ENCODE data around the gene GRID1.

GRID1 gene

DNA sequence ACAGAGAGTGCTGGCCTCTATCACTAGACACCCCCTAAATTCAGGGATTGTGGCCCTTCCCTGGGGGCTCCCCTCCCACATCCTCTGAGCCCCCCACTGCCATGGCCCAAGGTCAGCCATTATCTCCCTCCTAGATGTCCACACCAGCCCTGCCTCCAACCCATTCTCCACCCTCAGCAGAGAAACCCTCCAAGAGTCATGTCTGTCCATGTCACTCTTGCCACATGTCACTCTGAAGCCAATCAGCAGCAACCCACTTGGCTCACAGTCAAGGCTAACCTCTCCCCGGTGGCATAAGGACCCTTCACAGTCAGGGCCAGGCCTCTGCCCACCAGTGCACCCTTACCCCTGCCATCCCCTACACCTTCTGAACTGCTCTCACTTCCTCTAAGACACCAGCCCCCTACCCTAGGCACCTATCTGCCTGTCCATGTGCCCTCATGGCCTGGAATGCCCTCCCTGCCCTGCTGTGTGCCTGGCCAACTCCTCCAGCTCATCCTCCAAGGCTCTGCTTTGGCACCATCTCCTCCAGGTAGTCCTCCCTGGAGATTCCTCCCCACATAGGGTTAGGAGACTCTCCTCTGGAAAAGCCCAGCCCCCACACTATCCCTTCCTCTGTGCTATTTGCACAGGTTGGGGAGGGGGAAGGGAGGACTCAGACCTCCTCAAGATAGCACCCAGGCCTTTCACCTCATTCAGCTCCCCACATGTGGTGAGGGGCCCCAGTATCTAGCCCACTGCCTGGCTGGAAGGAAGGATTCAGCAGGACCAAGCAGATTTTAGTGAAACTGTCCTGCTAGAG, 83.7 kb downstream of the GRID1 start:
- no peak for TF ChIP-seq JUND (IDR thresholded peaks at IDR 0.05; ENCODE audit: low read depth)
- in situ Hi-C loops (cut with HindIII; ENCODE audit: low pct_unique_long_range_greater_than_20kb, low sequenced_read_pairs), result no loop called here
- DNase-seq (ENCODE audit: low read depth in 1 of 2, low spot score in 1 of 2), result no peak

DNA sequence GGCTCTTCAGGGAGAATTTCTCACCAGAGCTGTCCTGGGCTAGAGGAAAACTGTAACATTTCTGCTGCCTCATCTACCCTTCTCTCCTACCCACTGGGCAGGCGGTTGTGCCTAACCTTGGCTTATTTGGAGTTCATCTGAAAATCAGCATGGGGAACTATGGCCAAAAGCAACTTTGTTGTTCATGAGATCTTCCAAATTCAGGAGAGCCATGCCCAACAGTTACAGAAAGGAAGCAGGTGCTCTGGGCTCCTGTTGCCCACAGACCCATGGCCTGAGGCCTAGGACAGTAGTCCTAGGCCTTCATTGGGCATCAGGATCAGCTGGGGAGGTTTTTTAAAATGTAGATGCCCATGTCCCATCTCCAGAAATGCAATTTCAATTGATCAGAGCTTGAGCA, 85.2 kb downstream of the GRID1 start:
- no peak for TF ChIP-seq JUND (IDR thresholded peaks at IDR 0.05; ENCODE audit: low read depth)
- in situ Hi-C loops (cut with HindIII; ENCODE audit: low pct_unique_long_range_greater_than_20kb, low sequenced_read_pairs), result no loop called here
- no peak for DNase-seq (ENCODE audit: low read depth in 1 of 2, low spot score in 1 of 2)

DNA sequence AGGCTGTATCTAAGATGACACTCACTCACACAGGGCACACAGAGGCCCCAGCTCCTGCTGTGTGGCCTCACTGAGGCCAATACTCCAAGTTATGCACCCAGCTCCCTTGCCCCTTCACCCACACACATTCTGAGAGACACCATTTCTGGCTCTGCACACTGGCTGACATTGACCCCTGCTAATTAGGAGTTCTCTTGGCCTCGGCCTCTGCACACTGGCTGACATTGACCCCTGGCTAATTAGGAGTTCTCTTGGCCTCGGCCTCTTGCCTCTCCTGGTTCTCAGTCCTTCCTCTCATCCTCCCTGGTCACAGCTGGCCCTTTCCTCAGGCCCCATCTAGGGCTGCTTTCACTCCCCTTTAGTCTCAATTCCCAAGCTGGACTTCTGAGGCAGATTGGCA, 97.3 kb downstream of the GRID1 start:
- no peak for TF ChIP-seq JUND (IDR thresholded peaks at IDR 0.05; ENCODE audit: low read depth)
- no peak for DNase-seq (ENCODE audit: low read depth in 1 of 2, low spot score in 1 of 2)
- in situ Hi-C loops (cut with HindIII; ENCODE audit: low pct_unique_long_range_greater_than_20kb, low sequenced_read_pairs), result no loop called here

DNA sequence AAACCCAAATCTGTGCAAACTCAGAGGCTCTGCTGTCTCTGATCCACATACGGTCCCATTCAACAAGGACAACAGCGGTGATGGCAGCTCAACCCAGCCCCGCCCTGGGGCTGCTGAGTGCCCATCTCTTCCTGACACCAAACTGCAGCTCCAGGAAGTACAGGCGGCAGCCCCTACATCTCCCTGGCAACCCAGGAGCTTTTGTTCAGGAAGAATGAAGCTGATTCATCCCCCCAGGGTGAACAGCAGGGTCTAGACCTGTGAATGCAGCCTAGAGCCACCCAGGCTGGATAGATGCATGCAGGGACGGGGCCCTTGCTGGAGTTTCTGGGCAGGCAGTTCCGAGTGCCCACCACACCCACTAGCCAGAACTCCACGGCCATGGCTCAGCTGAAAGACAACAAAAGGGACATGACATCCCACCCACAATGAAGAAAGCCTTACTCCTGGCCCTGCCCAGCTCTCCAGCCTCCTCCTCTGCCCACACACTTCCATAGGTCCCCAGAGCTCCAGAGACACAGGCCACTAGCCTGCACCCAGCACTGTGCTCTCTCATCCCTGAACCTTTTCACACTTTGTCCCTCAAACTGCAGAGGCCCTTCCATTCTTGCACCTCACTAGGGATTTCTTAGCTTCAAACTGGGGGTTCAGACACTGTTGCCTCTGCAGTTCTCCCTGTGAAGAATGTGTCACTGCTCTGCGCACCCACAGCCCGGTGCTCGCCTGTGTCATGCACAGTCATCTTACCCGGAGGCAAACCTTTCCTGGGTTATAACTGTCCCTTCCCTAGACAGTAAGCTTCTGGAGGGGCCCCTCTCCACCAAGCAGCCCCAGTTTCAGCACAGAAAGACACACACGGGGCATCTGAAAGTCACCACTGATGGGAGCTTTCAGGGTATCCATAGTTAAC, 99.1 kb downstream of the GRID1 start:
- no peak for TF ChIP-seq JUND (IDR thresholded peaks at IDR 0.05; ENCODE audit: low read depth)
- in situ Hi-C loops (cut with HindIII; ENCODE audit: low pct_unique_long_range_greater_than_20kb, low sequenced_read_pairs), result no loop called here
- no peak for DNase-seq (ENCODE audit: low read depth in 1 of 2, low spot score in 1 of 2)

DNA sequence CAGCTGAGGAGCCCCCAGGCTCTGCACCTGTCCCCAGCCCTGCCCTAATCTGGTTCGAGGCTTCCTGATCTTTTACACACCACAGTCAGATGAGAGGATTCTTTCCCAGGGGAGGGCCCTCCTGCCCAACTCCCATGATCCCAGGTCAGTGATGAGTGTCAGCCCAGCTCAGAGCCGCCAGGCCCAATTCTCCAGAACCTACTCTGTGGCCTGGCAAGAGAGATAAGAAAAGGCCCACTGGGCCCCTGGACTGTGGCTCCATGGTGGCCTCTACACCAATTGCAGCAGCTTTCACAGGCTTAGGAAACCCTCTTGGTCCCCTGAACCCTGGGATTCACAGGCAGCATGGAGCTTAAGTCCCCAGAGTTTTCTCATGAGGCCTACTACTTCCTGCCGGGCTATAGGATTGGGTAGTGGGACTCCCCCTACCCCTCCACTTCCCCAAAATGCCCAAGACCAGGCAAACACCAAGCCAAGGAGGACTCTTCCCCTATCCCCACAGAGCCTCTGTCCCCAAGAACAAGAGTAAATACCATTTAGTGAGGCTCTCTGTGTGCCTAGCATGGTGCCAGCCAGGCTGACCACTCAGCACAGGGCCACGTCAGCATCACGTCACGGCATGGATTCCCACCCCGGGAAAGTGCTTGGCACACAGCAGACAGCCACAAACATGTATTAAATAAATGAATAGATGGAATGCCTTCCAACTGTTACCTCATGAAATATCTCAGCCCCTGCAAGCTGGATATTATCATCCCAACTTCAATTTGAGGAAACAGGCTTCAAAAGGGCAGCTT, 100.0 kb downstream of the GRID1 start:
- DNase-seq (ENCODE audit: low read depth in 1 of 2, low spot score in 1 of 2), result no peak
- in situ Hi-C loops (cut with HindIII; ENCODE audit: low pct_unique_long_range_greater_than_20kb, low sequenced_read_pairs), result no loop called here
- TF ChIP-seq JUND (IDR thresholded peaks at IDR 0.05; ENCODE audit: low read depth), result no peak

DNA sequence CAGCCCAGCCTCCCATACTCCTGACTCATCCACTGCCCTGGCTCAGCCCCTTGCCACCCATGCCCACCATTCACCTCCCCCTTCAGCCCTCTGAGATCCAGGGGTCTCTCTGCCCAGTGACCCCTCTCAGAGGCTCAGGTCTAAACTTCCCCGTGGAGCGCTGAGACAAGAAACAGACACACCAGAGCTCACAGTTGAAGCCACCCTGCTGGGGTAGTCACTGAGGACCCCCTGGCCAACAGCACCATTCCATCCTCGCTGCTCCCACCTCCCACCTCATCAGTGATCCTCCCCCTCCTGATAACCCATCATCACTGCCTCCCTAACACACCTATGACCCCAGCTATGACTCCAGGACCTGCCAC, 100.7 kb downstream of the GRID1 start:
- TF ChIP-seq JUND (IDR thresholded peaks at IDR 0.05; ENCODE audit: low read depth), result no peak
- no peak for DNase-seq (ENCODE audit: low read depth in 1 of 2, low spot score in 1 of 2)
- in situ Hi-C loops (cut with HindIII; ENCODE audit: low pct_unique_long_range_greater_than_20kb, low sequenced_read_pairs), result no loop called here

DNA sequence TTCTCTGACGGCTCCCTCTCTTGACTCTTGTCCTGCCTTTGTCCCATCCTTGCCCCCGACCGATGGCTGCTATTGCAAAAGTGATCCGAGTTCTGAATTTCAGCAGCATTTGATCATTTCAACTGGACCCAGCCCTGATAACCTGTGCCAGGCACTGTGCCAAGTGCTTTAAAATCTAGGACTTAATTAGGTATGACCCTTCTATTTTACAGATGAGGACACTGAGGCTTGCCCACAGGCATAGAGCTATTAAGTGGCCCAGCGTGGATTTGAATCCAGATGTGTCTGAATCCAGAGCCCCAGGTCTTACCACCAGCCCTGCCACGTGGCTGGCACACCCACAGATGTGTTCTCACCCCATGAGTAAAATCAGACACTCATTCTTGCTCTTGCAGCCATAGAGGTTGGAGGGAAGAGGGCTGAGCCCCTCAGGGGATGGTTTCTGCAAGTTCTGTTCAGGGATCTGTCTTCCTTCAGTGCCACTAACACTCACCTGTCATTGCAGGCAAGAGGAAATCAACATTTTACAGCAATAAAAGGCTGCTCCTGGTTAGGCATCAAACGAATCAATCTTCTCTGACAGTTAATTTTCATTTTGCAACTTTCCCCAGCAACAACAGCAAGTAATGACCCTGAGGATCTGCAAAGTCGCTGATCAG, 101.2 kb downstream of the GRID1 start:
- no peak for TF ChIP-seq JUND (IDR thresholded peaks at IDR 0.05; ENCODE audit: low read depth)
- no peak for DNase-seq (ENCODE audit: low read depth in 1 of 2, low spot score in 1 of 2)
- in situ Hi-C loops (cut with HindIII; ENCODE audit: low pct_unique_long_range_greater_than_20kb, low sequenced_read_pairs), result no loop called here

DNA sequence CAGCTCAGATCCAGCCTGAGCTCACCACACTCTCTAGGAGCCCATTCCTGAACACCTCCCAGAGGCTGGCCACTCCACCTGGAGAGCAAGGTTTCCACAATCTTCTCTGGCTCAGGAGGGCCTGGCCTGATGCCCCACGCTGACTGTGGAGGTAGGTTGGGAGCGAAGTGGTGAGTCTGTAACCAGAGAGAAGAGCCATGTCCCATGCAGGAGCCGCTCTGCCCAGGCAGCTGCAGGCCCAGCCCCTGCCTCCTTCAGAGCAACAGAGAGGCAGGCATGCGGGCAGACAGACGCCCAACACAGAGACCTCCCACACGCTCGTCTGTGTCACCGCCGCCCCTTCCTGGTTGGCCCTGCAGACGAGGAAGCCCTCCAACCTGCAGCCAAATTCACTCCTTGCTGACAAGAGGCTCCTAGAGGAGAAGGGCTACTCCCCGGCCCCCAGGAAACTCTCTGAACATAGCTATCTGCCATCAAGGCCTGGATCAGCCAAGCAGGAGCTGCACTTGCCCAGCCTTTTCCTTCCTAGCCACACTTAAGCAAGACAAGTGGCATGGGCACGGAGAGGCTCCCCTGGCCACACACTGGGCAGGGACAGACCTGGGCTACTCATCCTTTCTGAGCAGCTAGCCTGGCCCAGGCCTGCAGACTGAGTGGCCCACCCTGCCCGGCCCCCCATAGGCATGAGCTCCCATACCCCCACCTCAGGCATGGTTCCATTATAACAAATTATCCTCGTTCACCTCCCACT, 101.9 kb downstream of the GRID1 start:
- no peak for DNase-seq (ENCODE audit: low read depth in 1 of 2, low spot score in 1 of 2)
- TF ChIP-seq JUND (IDR thresholded peaks at IDR 0.05; ENCODE audit: low read depth), result no peak
- in situ Hi-C loops (cut with HindIII; ENCODE audit: low pct_unique_long_range_greater_than_20kb, low sequenced_read_pairs), result no loop called here

DNA sequence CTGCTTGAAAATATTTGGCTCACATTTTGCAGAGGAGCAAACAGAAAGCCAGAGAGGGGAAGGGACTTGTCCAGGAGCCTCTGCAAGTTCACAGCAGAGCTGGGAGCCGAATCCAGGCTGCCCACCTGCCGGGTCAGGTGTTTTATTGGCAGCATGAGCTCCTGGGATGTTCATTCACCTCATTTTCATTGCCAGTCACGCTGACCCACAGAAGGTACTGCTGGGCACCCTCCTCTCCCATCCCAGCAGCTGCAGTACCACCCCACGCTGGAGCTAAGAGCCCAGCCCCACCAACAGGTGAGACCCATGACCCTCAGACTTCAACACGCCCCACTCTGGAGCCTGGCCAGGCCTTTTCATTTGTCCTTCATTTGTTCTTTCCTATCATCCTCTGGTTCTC, 102.7 kb downstream of the GRID1 start:
- TF ChIP-seq JUND (IDR thresholded peaks at IDR 0.05; ENCODE audit: low read depth), result no peak
- no peak for DNase-seq (ENCODE audit: low read depth in 1 of 2, low spot score in 1 of 2)
- in situ Hi-C loops (cut with HindIII; ENCODE audit: low pct_unique_long_range_greater_than_20kb, low sequenced_read_pairs), result no loop called here

DNA sequence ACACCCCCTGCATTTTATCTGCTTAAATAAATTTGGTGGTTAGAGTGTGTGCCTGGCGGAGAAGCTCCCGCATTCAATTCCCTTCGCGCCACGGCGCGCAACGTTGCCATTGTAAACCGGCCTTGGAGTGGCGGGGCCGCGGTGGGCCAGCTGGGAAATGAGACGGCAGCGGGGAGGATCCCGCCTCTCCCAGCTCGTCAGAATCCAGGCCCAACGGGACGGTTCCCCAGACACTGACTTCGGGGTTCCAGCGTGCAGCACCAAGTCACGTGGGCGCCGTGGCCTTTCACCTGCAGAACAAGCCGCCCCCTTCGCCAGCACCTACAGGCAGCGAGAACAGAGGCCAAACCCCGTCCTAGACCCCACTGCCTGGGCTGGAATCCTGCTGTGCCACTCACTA, 103.4 kb downstream of the GRID1 start:
- DNase-seq (ENCODE audit: low read depth in 1 of 2, low spot score in 1 of 2), result no peak
- TF ChIP-seq JUND (IDR thresholded peaks at IDR 0.05; ENCODE audit: low read depth), result no peak
- in situ Hi-C loops (cut with HindIII; ENCODE audit: low pct_unique_long_range_greater_than_20kb, low sequenced_read_pairs), result no loop called here

DNA sequence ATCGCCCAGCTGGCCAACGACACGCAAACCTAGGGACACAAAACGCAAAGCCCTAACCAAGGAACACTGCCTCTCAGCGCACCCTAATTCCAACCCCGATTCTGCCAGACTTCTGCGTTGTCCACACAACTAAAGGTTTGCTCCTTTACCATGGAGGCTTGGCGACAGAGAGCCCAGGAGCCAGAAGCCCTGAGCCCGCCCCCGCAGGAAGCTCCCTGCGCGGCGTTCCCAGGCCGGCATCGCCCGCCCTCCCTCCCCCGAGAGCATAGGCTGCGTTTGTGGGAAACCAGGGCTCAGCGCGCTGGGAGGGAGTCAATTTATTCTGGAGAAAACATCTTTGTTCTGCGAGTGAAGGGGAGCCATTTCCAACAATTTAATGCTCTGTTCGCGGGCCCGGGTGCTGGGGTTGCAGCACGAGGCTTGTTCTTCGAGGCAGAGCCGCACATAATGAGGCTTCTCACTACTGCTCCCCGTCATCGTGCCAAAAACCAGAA, 103.9 kb downstream of the GRID1 start:
- in situ Hi-C loops (cut with HindIII; ENCODE audit: low pct_unique_long_range_greater_than_20kb, low sequenced_read_pairs), result no loop called here
- TF ChIP-seq JUND (IDR thresholded peaks at IDR 0.05; ENCODE audit: low read depth), result no peak
- no peak for DNase-seq (ENCODE audit: low read depth in 1 of 2, low spot score in 1 of 2)
